Stimulated activated CD8-positive, alpha-beta memory T cell treated with anti-CD3 and anti-CD28 coated beads, Interleukin-7, amount 100 ng/mL, for 1 hour (primary cell): ENCODE measurements around the gene TRDN.

Experiments
- DNase-seq, 2 donors: peaks; one replicate each; pipeline ENCODE4 v3.0.0-alpha.2; 2020; ENCODE audit warnings: low read depth in 2 of 2

Gene TRDN

GRCh38 chr6:123636782-123637181 is at the start of gene TRDN:
Gene TRDN, minus strand, starts transcription at chr6:123636950. Its CDS starts 175 bp downstream, at chr6:123636775.
- DNase-seq: no peak

- no peak for DNase-seq
Observed at GRCh38 chr6:123681957-123682462, 45.3 kb upstream of the TRDN start.

GRCh38 chr6:123677897-123678296 is 41.1 kb upstream of the TRDN start:
- DNase-seq: no peak

- DNase-seq: no peak
Observed at GRCh38 chr6:123676793-123677192, 40.0 kb upstream of the TRDN start.

GRCh38 chr6:123668965-123669591 is 32.3 kb upstream of the TRDN start:
- DNase-seq: no peak

GRCh38 chr6:123668063-123668462 is 31.3 kb upstream of the TRDN start:
- DNase-seq: no peak

GRCh38 chr6:123663436-123663835 is 26.7 kb upstream of the TRDN start:
- DNase-seq: no peak

GRCh38 chr6:123662757-123663156 is 26.0 kb upstream of the TRDN start:
- DNase-seq: no peak

GRCh38 chr6:123661105-123661891 is 24.5 kb upstream of the TRDN start:
- no peak for DNase-seq

- DNase-seq: no peak
Observed at GRCh38 chr6:123659960-123660748, 23.4 kb upstream of the TRDN start.

- no peak for DNase-seq
Observed at GRCh38 chr6:123658848-123659247, 22.1 kb upstream of the TRDN start.

GRCh38 chr6:123655521-123656306 is 19.0 kb upstream of the TRDN start:
- no peak for DNase-seq

GRCh38 chr6:123648723-123649122 is 12.0 kb upstream of the TRDN start:
- no peak for DNase-seq

- no peak for DNase-seq
Observed at GRCh38 chr6:123648020-123648580, 11.3 kb upstream of the TRDN start.

GRCh38 chr6:123641497-123641896 is 4.7 kb upstream of the TRDN start:
- no peak for DNase-seq

GRCh38 chr6:123640567-123641187 is 3.9 kb upstream of the TRDN start:
- DNase-seq: no peak

GRCh38 chr6:123638865-123639264 is 2.1 kb upstream of the TRDN start:
- DNase-seq: no peak

GRCh38 chr6:123636282-123636681 is 468 bp downstream of the TRDN start:
- DNase-seq: no peak

GRCh38 chr6:123635567-123635966 is 1.2 kb downstream of the TRDN start:
- no peak for DNase-seq

- no peak for DNase-seq
Observed at GRCh38 chr6:123635144-123635543, 1.6 kb downstream of the TRDN start.

GRCh38 chr6:123632641-123633040 is 4.1 kb downstream of the TRDN start:
- no peak for DNase-seq
